H1 (cell line): ENCODE results near the gene JAKMIP3. TPM values are rescaled to one million over a fixed set of nuclear protein-coding genes. Genes with fewer than 3 reads are reported as not detected.
A peak's percentile ranks its signal among the peaks of the same experiment; 100 is the strongest.

Source experiments
- CTCF ChIA-PET: fragments of 300-600 bp; sonication (Branson Sonifier 250); formaldehyde crosslinking; loops from one replicate; lab custom pipeline; 2021; ENCODE audit not compliant: partially characterized antibody; lab: Charles Lee
- POLR2A ChIA-PET: fragments of 300-600 bp; sonication (Branson Sonifier 250); formaldehyde crosslinking; loops from one replicate; lab custom pipeline; 2021; ENCODE audit warnings: inconsistent platforms; ENCODE audit not compliant: partially characterized antibody; lab: Charles Lee
- DNase-seq, 2 experiments: peaks; one replicate each; pipeline versions ENCODE4 v3.0.0 to v3.0.0-alpha.2; 2010 to 2022; ENCODE audit warnings: low spot score in 2 of 2, low read depth in 1 of 2, mixed read lengths in 1 of 2
- FAIRE-seq: peaks from 2 replicates; lab custom pipeline; 2011; peaks lifted over from hg19 to GRCh38; lab: Jason Lieb, UNC
- H2AFZ ChIP-seq: 2 replicates; pipeline ENCODE4 v1.8.1; 2012; ENCODE audit warnings: low read length, inconsistent platforms
- H2AK5ac ChIP-seq: 2 replicates; pipeline ENCODE4 v1.6.1; 2013; ENCODE audit warnings: low read depth, low read length
- H2BK120ac ChIP-seq: replicated peaks from 2 replicates; pipeline ENCODE3; 2013; ENCODE audit warnings: low read depth, low read length, inconsistent platforms
- H2BK12ac ChIP-seq: 2 replicates; pipeline ENCODE4 v1.6.1; 2013; ENCODE audit warnings: low read depth, low read length
- H2BK15ac ChIP-seq: 2 replicates; pipeline ENCODE4 v1.6.1; 2013; ENCODE audit warnings: low read length
- H2BK20ac ChIP-seq: 2 replicates; pipeline ENCODE4 v1.6.1; 2013; ENCODE audit warnings: low read length
- H2BK5ac ChIP-seq: 2 replicates; pipeline ENCODE4 v1.6.1; 2013; ENCODE audit warnings: low read depth, low read length
- H3K14ac ChIP-seq: 2 replicates; pipeline ENCODE4 v1.6.1; 2013; ENCODE audit warnings: inconsistent platforms; ENCODE audit not compliant: insufficient read length
- H3K18ac ChIP-seq: 2 replicates; pipeline ENCODE4 v1.6.1; 2013; ENCODE audit warnings: low read length; ENCODE audit errors: extremely low read depth
- H3K23ac ChIP-seq: 2 replicates; pipeline ENCODE4 v1.6.1; 2013; ENCODE audit warnings: inconsistent platforms; ENCODE audit not compliant: insufficient read length
- H3K23me2 ChIP-seq: 2 replicates; pipeline ENCODE4 v1.6.1; 2013; ENCODE audit warnings: low read depth, low read length
- H3K27ac ChIP-seq: 2 replicates; pipeline ENCODE4 v1.6.1; 2011; ENCODE audit warnings: low read depth, low read length, inconsistent platforms
- H3K27me3 ChIP-seq, 4 experiments: replicated peaks in 1 of 4; 1 replicate in 1 of 4; 2 replicates in 3 of 4; pipeline versions ENCODE4 v1.6.1 to v1.8.1; 2011 to 2013; ENCODE audit warnings: low read length in 3 of 4, mild to moderate bottlenecking in 3 of 4, inconsistent platforms in 2 of 4, mixed read lengths in 2 of 4, moderate library complexity in 1 of 4; ENCODE audit not compliant: control insufficient read depth in 3 of 4, insufficient read depth in 3 of 4; ENCODE audit errors: extremely low read depth in 1 of 4
- H3K36me3 ChIP-seq, 4 experiments: 2 replicates each; pipeline versions ENCODE4 v1.6.1 to v1.8.1; 2011 to 2013; ENCODE audit warnings: mild to moderate bottlenecking in 4 of 4, low read length in 3 of 4, moderate library complexity in 2 of 4, control low read depth in 1 of 4, inconsistent platforms in 1 of 4; ENCODE audit not compliant: insufficient read depth in 4 of 4, control insufficient read depth in 2 of 4
- H3K4ac ChIP-seq: replicated peaks from 2 replicates; pipeline ENCODE3; 2013; ENCODE audit warnings: low read length, low read depth, mixed read lengths, inconsistent platforms; ENCODE audit not compliant: insufficient read length
- H3K4me1 ChIP-seq, 4 experiments: replicated peaks in 1 of 4; 1 replicate in 1 of 4; 2 replicates in 3 of 4; pipeline versions ENCODE4 v1.6.1 to v1.8.1; 2011 to 2013; ENCODE audit warnings: low read length in 3 of 4, inconsistent platforms in 2 of 4, mixed read lengths in 1 of 4; ENCODE audit not compliant: insufficient read depth in 4 of 4, control insufficient read depth in 3 of 4
- H3K4me2 ChIP-seq, 2 experiments: 2 replicates each; pipeline versions ENCODE4 v1.6.1 to v1.8.1; 2011 to 2013; ENCODE audit warnings: low read depth in 2 of 2, low read length in 2 of 2, control low read depth in 1 of 2, inconsistent platforms in 1 of 2, mild to moderate bottlenecking in 1 of 2; ENCODE audit not compliant: insufficient read depth in 1 of 2
- H3K4me3 ChIP-seq, 4 experiments: fragments of 200-600, 300-600 bp in 1 of 4; sonication (generic), shearing (Covaris generic), sonication (Bioruptor Twin) in 1 of 4; 2 replicates each; pipeline versions ENCODE4 v1.5.1 to v1.8.1; 2011 to 2016; ENCODE audit warnings: low read length in 4 of 4, low read depth in 3 of 4, control low read depth in 2 of 4, inconsistent platforms in 2 of 4, mild to moderate bottlenecking in 2 of 4, mixed read lengths in 1 of 4, moderate library complexity in 1 of 4; ENCODE audit not compliant: insufficient read depth in 2 of 4; ENCODE audit errors: extremely low read depth in 1 of 4
- H3K56ac ChIP-seq: replicated peaks from 2 replicates; pipeline ENCODE3; 2013; ENCODE audit warnings: low read depth, mild to moderate bottlenecking, mixed read lengths, low read length, inconsistent platforms; ENCODE audit not compliant: insufficient read length
- H3K79me1 ChIP-seq: 2 replicates; pipeline ENCODE4 v1.6.1; 2013; ENCODE audit warnings: low read depth, low read length, control low read depth
- H3K79me2 ChIP-seq, 2 experiments: 2 replicates each; pipeline versions ENCODE4 v1.6.1 to v1.8.1; 2012 to 2013; ENCODE audit warnings: low read length in 2 of 2, mild to moderate bottlenecking in 2 of 2, inconsistent platforms in 1 of 2; ENCODE audit not compliant: insufficient read depth in 2 of 2, control insufficient read depth in 1 of 2
- H3K9ac ChIP-seq, 4 experiments: replicated peaks in 1 of 4; 1 replicate in 1 of 4; 2 replicates in 3 of 4; pipeline versions ENCODE4 v1.6.1 to v1.8.1; 2011 to 2013; ENCODE audit warnings: low read depth in 3 of 4, low read length in 3 of 4, control low read depth in 2 of 4, mild to moderate bottlenecking in 2 of 4, moderate library complexity in 2 of 4, inconsistent platforms in 1 of 4; ENCODE audit errors: extremely low read depth in 1 of 4
- H3K9me3 ChIP-seq, 2 experiments: 2 replicates each; pipeline versions ENCODE4 v1.6.1 to v1.8.1; 2012 to 2013; ENCODE audit warnings: mild to moderate bottlenecking in 2 of 2, moderate library complexity in 2 of 2, control low read depth in 1 of 2, inconsistent platforms in 1 of 2, low read depth in 1 of 2, low read length in 1 of 2, mixed read lengths in 1 of 2; ENCODE audit not compliant: insufficient read depth in 2 of 2
- H4K20me1 ChIP-seq, 2 experiments: replicated peaks in 1 of 2; 2 replicates each; pipeline versions ENCODE3 to v1.8.1; 2011 to 2013; ENCODE audit warnings: inconsistent platforms in 2 of 2, low read length in 2 of 2, mild to moderate bottlenecking in 1 of 2; ENCODE audit not compliant: insufficient read depth in 2 of 2, control insufficient read depth in 1 of 2
- H4K5ac ChIP-seq: 2 replicates; pipeline ENCODE4 v1.6.1; 2013; ENCODE audit warnings: low read length, low read depth, mixed read lengths, inconsistent platforms; ENCODE audit not compliant: insufficient read length
- H4K8ac ChIP-seq: 2 replicates; pipeline ENCODE4 v1.8.0; 2013; ENCODE audit warnings: mild to moderate bottlenecking, moderate library complexity, low read length, inconsistent platforms; ENCODE audit not compliant: insufficient read depth; ENCODE audit errors: extremely low read depth
- H4K91ac ChIP-seq: replicated peaks from 2 replicates; pipeline ENCODE3; 2013; ENCODE audit warnings: low read length, mixed read lengths, inconsistent platforms; ENCODE audit not compliant: insufficient read length
- BACH1 ChIP-seq: IDR thresholded peaks from 2 replicates; pipeline ENCODE4 v1.6.1; 2012; ENCODE audit warnings: low read length, improper control_type of control experiment
- GTF2F1 ChIP-seq: IDR thresholded peaks from 2 replicates; pipeline ENCODE4 v1.6.1; 2012; ENCODE audit warnings: low read depth, low read length, improper control_type of control experiment, borderline replicate concordance
- WGBS, 2 experiments: shearing (Covaris generic) in 1 of 2; methylation state at CpG; one replicate each; pipeline versions ENCODE4 v1.1.6 to v1.1.7; 2013 to 2015; ENCODE audit warnings: low lambda C conversion rate in 2 of 2, mixed read lengths in 2 of 2, inconsistent platforms in 1 of 2, low coverage in 1 of 2, missing lambda C conversion rate in 1 of 2; ENCODE audit not compliant: insufficient replicate concordance in 2 of 2, insufficient coverage in 1 of 2, insufficient read length in 1 of 2; ENCODE audit errors: extremely low coverage in 1 of 2, missing lambda C conversion rate in 1 of 2; 5-methylcytosine and 5-hydroxymethylcytosine counted together
- polyA plus RNA-seq, 7 experiments: library from polyadenylated mRNA; depleted of rRNA in 3 of 7; stranded (reverse) in 5 of 7; unstranded in 2 of 7; fragments of >200 nt in 5 of 7; fragments of 200-250 nt in 2 of 7; gene quantifications; 1 replicate in 5 of 7; 2 replicates in 1 of 7; 4 replicates in 1 of 7; pipeline versions ENCODE4 v1.2.1 to v1.2.3, GENCODE V29; 2011 to 2013; ENCODE audit warnings: missing spikeins in 2 of 7, mixed read lengths in 2 of 7
- total RNA-seq: library from RNA; stranded (reverse); fragmentation: NEBNext Ultra II Directional; extraction: Animal tissue kit (Norgen Biotek cat#: 25700); gene quantifications from 2 replicates; pipeline ENCODE4 v1.2.1, GENCODE V29; 2021
- TF ChIP-seq, protein P1 (sequence below): IDR thresholded peaks from 2 replicates; pipeline ENCODE4 v1.6.1; 2011; ENCODE audit warnings: low read depth, mild to moderate bottlenecking, low read length; ENCODE audit not compliant: insufficient read depth

The JAKMIP3 gene
- total and polyA plus RNA-seq, 2 of the 8 experiments (the other 6 are each of a cell fraction or from before 2014, with no cell fraction given): 0.83 to 0.91 TPM

DNA sequence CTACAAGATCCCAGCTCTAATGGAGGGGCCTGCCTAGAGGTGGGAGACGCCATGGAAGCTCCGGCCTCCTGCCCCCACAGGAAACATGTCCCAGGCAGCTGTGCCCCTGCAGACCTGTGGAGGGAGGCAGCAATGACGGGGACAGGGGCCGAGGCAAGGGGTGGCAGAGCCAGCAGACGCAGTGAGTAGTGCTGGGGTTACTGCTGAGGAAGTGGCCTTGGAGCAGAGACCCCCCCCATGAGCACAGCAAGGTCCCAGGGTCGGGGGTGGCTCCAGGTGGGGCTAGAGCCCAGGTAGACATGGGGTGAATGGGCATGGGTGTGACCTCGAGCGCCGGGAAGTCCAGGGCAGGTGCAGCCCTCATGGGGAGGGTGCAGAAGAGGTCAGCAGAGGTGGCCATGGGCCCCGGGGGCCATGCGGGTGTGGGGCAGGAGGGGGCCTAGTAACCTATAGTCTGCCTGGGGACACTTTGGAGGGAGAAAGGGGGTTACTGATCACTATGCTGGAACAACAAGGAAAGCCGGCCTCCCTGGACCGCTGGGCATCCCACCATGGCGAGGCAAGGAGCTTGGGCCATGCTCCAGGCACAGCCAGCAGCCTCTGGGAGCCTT lies 45.5 kb downstream of the JAKMIP3 start:
- Histone ChIP-seq H3K9ac (no peak overlapping the region), H3K79me2 (no peaks in the 10 kb centered on the region), H4K20me1 (peaks cover 0 to 4% of the 10 kb centered on the region in 2 experiments), H2AK5ac (no peak overlapping the region), H3K9me3 (no peaks in the 10 kb centered on the region), H3K14ac (no peak overlapping the region), H3K79me1 (no peaks in the 10 kb centered on the region), H2BK15ac (no peak overlapping the region), H3K4ac (no peak overlapping the region), H3K4me2 (no peak overlapping the region), H3K56ac (no peak overlapping the region), H4K8ac (no peak overlapping the region), H3K27ac (no peak overlapping the region)
- POLR2A ChIA-PET: interaction anchor here (1.2 kb wide), 1 partner anchor 12 kb away, joined by 3 read pairs; no protein-coding TSS in a partner anchor
- WGBS, 2 experiments: 86% methylated on average over 14 of the region's 14 CpGs; no CpG with 5 or more reads in 1 of the 2 experiments
- TF ChIP-seq, protein P1, sequence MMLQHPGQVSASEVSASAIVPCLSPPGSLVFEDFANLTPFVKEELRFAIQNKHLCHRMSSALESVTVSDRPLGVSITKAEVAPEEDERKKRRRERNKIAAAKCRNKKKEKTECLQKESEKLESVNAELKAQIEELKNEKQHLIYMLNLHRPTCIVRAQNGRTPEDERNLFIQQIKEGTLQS: no peak
- TF ChIP-seq GTF2F1 (no peak), BACH1 (no peak)
- TF ChIP-seq, all 59 proteins: peak for 0
- no peak overlapping the region for H4K91ac ChIP-seq
- no peak overlapping the region for H2AFZ ChIP-seq
- no peaks in the 10 kb centered on the region; the same call in 1 of the 2 replicates for H3K23me2 ChIP-seq
- H3K4me1 ChIP-seq: no peaks in the 10 kb centered on the region
- H3K23ac ChIP-seq: no peak overlapping the region
- H2BK5ac ChIP-seq: no peak overlapping the region
- H3K27me3 ChIP-seq: no peaks in the 10 kb centered on the region
- H2BK12ac ChIP-seq: no peak overlapping the region
- DNase-seq (peak in 1 of 2 experiments; percentile 43), FAIRE-seq (no peak)
- no peak overlapping the region for H2BK120ac ChIP-seq
- H3K18ac ChIP-seq: no peak overlapping the region
- no peaks in the 10 kb centered on the region for H3K36me3 ChIP-seq
- no peak overlapping the region for H3K4me3 ChIP-seq
- CTCF ChIA-PET: interaction anchor here (2.6 kb wide), 1 partner anchor 11 kb away, joined by 17 read pairs; no protein-coding TSS in a partner anchor
- no peak overlapping the region for H4K5ac ChIP-seq
- H2BK20ac ChIP-seq: no peak overlapping the region
